ENCODE data around the gene CUTA.

DNA sequence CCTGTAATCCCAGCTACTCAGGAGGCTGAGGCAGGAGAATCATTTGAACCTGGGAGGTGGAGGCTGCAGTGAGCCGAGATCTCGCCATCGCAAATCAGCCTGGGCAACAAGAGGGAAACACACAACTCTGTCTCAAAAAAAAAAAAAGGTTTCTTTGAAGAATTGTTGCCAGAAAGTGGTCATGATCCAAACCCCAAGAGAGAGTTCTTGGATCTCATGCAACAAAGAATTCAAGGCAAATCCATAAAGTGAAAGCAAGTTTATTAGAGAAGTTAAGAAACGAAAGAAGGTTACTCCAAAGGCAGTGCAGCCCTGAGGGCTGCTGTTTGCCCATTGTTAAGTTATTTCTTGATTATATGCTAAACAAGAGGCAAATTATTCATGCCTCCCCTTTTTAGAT, 40.7 kb downstream of the CUTA start:
- TF ChIP-seq, protein P1, sequence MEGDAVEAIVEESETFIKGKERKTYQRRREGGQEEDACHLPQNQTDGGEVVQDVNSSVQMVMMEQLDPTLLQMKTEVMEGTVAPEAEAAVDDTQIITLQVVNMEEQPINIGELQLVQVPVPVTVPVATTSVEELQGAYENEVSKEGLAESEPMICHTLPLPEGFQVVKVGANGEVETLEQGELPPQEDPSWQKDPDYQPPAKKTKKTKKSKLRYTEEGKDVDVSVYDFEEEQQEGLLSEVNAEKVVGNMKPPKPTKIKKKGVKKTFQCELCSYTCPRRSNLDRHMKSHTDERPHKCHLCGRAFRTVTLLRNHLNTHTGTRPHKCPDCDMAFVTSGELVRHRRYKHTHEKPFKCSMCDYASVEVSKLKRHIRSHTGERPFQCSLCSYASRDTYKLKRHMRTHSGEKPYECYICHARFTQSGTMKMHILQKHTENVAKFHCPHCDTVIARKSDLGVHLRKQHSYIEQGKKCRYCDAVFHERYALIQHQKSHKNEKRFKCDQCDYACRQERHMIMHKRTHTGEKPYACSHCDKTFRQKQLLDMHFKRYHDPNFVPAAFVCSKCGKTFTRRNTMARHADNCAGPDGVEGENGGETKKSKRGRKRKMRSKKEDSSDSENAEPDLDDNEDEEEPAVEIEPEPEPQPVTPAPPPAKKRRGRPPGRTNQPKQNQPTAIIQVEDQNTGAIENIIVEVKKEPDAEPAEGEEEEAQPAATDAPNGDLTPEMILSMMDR (IDR thresholded peaks at IDR 0.05), result no peak
- TF ChIP-seq POLR2A (IDR thresholded peaks at IDR 0.05), result no peak
